ENCODE data around the gene PCSK7.

Gene PCSK7

DNA sequence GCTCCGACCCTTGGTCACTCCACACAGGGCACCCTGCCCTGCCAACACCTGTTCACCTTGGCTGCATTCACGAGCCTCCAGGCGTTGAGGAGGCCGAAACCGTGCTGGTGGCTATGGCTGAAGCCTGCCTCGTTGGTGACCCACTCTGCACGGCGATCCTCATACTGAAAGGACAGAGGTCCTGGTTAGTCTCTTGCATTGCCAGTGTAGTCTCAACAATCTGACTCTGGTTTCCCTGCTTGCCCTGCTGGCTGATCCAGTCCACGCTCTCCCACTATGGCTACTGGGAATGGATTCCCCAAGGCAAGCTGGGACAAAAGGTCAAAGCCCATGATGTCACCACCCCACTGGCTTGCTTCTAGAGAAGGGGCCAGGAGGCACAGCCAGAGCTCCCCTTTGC is 12.9 kb downstream of the PCSK7 start:
- TF ChIP-seq FOXP2 (optimal IDR thresholded peaks at IDR 0.05; ENCODE audit: borderline replicate concordance, extremely low read depth, extremely low read length, insufficient read depth) (no peak), REST (IDR thresholded peaks at IDR 0.05; ENCODE audit: insufficient read depth in 1 of 2, low read depth in 2 of 2, low read length in 2 of 2) (no peak), SIN3A (IDR thresholded peaks at IDR 0.05; ENCODE audit: borderline replicate concordance, insufficient read depth, low read length) (no peak), POLR2AphosphoS5 (IDR thresholded peaks at IDR 0.05; ENCODE audit: low read depth, low read length) (no peak), TAF1 (IDR thresholded peaks at IDR 0.05; ENCODE audit: borderline replicate concordance, insufficient read depth, low read length) (no peak)

DNA sequence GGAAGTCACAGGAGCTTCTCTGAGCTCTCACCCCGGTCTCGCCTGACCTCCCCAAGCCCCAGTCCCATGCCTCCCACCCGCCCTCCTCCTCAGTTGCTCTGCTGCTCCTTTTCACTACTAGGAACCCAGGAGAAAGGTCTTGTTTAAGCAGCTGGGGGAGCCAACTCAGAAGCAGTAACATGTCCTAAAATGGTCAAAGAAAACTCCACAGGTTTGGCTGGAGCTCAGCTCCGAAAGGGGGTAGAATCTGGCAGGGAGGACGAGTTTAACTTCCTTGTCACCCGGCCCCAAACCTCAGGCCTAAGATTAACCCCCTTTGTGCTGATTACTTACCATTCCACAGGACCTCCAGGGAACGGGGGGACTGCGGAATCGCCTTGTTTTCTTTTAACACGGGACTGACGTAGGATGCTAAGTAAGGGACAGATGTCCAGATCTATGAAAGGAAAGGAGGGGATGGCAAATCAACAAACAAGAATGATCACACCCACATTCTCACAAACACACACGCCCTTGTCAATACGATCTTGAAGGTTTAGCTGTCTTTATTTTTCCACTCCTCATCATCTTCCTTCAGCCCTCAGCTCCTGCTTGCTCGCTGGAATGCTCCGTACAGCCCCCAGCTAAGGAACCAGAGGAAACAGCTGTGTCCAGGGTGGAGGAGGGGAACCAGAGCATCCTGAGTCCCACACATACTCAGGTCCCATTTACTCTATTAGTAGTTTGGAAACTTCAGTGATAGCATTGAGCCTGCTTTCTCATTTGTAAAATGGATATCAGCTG is 13.5 kb downstream of the PCSK7 start:
- TF ChIP-seq SIN3A (IDR thresholded peaks at IDR 0.05; ENCODE audit: borderline replicate concordance, insufficient read depth, low read length) (no peak), FOXP2 (optimal IDR thresholded peaks at IDR 0.05; ENCODE audit: borderline replicate concordance, extremely low read depth, extremely low read length, insufficient read depth) (no peak), REST (IDR thresholded peaks at IDR 0.05; ENCODE audit: insufficient read depth in 1 of 2, low read depth in 2 of 2, low read length in 2 of 2) (no peak), POLR2AphosphoS5 (IDR thresholded peaks at IDR 0.05; ENCODE audit: low read depth, low read length) (no peak), TAF1 (IDR thresholded peaks at IDR 0.05; ENCODE audit: borderline replicate concordance, insufficient read depth, low read length) (no peak)

GRCh38 chr11:117217141-117218084 is 14.5 kb downstream of the PCSK7 start:
- TF ChIP-seq FOXP2 (optimal IDR thresholded peaks at IDR 0.05; ENCODE audit: borderline replicate concordance, extremely low read depth, extremely low read length, insufficient read depth) (no peak), SIN3A (IDR thresholded peaks at IDR 0.05; ENCODE audit: borderline replicate concordance, insufficient read depth, low read length) (no peak), POLR2AphosphoS5 (IDR thresholded peaks at IDR 0.05; ENCODE audit: low read depth, low read length) (no peak)

DNA sequence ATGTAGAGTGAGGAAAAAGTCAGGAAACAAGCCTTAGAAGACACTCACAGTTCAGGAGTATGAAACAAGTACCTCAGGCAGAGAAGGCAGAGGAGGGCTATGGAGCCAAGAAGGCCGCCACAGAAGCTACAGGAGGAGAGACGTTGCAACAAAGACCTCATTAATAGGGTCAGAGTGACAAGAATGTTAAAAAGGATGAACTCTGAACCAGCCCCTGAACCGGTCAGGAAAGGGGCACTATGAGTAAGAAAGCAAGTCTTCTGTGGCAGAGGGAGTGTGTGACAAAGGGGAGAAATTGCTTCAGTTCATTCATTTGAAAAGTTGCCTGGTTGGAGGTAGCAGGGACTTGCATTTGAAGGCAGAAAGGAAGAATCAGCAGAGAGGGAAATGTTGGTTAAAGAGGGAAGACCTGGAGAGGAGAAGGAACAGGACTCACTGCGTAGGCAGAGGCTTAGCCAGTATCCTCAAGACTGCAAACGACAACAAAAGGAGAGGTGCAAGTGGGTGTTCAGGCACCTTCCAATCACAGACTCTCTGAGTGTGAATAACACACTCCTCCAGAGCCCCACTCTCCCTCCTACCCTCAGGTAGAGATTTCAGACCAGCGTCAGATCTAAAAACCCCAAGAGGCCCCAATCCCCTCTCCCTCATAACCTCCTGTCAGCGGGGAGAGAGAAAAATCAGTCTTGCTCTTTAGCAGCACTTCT is 17.3 kb downstream of the PCSK7 start:
- TF ChIP-seq POLR2AphosphoS5 (IDR thresholded peaks at IDR 0.05; ENCODE audit: low read depth, low read length) (no peak), FOXP2 (optimal IDR thresholded peaks at IDR 0.05; ENCODE audit: borderline replicate concordance, extremely low read depth, extremely low read length, insufficient read depth) (no peak), SIN3A (IDR thresholded peaks at IDR 0.05; ENCODE audit: borderline replicate concordance, insufficient read depth, low read length) (no peak), TAF1 (IDR thresholded peaks at IDR 0.05; ENCODE audit: borderline replicate concordance, insufficient read depth, low read length) (no peak), REST (IDR thresholded peaks at IDR 0.05; ENCODE audit: insufficient read depth in 1 of 2, low read depth in 2 of 2, low read length in 2 of 2) (no peak)
